ENCODE measurements around the gene LELP1. TPM values are rescaled to one million over a fixed set of nuclear protein-coding genes. Genes with fewer than 3 reads are reported as not detected.

The LELP1 gene
- total RNA-seq (2022; extraction: Qiagen RNA extraction; ENCODE audit: low read depth) = not detected in 5 replicates

DNA sequence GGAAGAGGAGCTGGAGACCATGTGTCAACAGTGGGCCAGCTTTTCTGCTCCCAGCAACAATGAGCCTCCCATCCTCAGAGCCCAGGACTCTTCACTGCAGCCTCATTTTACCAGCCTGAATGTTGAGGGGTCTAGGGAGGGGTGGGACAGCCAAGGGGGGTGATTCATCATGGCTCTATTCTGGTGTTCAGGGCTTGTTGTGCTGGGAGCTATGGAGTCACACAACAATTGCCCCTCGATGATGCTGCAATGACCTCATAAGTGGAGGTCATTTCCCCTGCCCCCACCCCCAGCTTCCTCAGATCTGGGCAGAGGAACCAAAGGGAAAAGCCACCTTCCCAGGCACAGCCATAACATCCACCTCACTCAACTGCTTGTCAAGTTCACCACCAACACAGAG, at the start of gene LELP1:
LELP1 (plus strand) TSS at position 301 of the 400 bp plus-strand sequence. CDS start 1,278 bp downstream, outside the sequence.

GRCh38 chr1:153217212-153217611, 14.0 kb downstream of the LELP1 start, which contains the start of gene PRR9:
TSS of gene PRR9 (plus strand) at chr1:153217584. CDS start at chr1:153218145, 561 bp downstream.

Other genes with a start within 250 kb of the LELP1 start
- not detected in 5 replicates for gene SPRR4, start 232.8 kb upstream of the LELP1 start, total RNA-seq (2022; extraction: Qiagen RNA extraction; ENCODE audit: low read depth)
- gene SPRR1A, start 219.3 kb upstream of the LELP1 start, total RNA-seq (2022; extraction: Qiagen RNA extraction; ENCODE audit: low read depth) = not detected in 5 replicates
- 0.22 TPM in 1 of 5 replicates, not detected in the others for gene SPRR3, start 201.7 kb upstream of the LELP1 start, total RNA-seq (2022; extraction: Qiagen RNA extraction; ENCODE audit: low read depth)
- not detected in 5 replicates for gene SPRR1B, start 172.2 kb upstream of the LELP1 start, total RNA-seq (2022; extraction: Qiagen RNA extraction; ENCODE audit: low read depth)
- not detected in 5 replicates for gene SPRR2D, start 162.3 kb upstream of the LELP1 start, total RNA-seq (2022; extraction: Qiagen RNA extraction; ENCODE audit: low read depth)
- gene SPRR2A, start 145.9 kb upstream of the LELP1 start, total RNA-seq (2022; extraction: Qiagen RNA extraction; ENCODE audit: low read depth) = not detected in 5 replicates
- gene SPRR2B, start 131.8 kb upstream of the LELP1 start, total RNA-seq (2022; extraction: Qiagen RNA extraction; ENCODE audit: low read depth) = not detected in 5 replicates
- gene SPRR2E, start 108.9 kb upstream of the LELP1 start, total RNA-seq (2022; extraction: Qiagen RNA extraction; ENCODE audit: low read depth) = not detected in 5 replicates
- not detected in 5 replicates for gene SPRR2F, start 89.9 kb upstream of the LELP1 start, total RNA-seq (2022; extraction: Qiagen RNA extraction; ENCODE audit: low read depth)
- gene SPRR2G, start 52.5 kb upstream of the LELP1 start, total RNA-seq (2022; extraction: Qiagen RNA extraction; ENCODE audit: low read depth) = not detected in 5 replicates
- gene PRR9, start 14.2 kb downstream of the LELP1 start, total RNA-seq (2022; extraction: Qiagen RNA extraction; ENCODE audit: low read depth) = not detected in 5 replicates
- not detected in 5 replicates for gene LORICRIN, start 56.3 kb downstream of the LELP1 start, total RNA-seq (2022; extraction: Qiagen RNA extraction; ENCODE audit: low read depth)
- not detected in 5 replicates for gene PGLYRP3, start 109.5 kb downstream of the LELP1 start, total RNA-seq (2022; extraction: Qiagen RNA extraction; ENCODE audit: low read depth)
- gene PGLYRP4, start 145.4 kb downstream of the LELP1 start, total RNA-seq (2022; extraction: Qiagen RNA extraction; ENCODE audit: low read depth) = not detected in 5 replicates
- gene S100A9, start 154.4 kb downstream of the LELP1 start, total RNA-seq (2022; extraction: Qiagen RNA extraction; ENCODE audit: low read depth) = 0.59 to 1.1 TPM (median 0.65 TPM) in 3 of 5 replicates, not detected in the others
- gene S100A12, start 172.2 kb downstream of the LELP1 start, total RNA-seq (2022; extraction: Qiagen RNA extraction; ENCODE audit: low read depth) = not detected in 5 replicates
- not detected in 5 replicates for gene S100A8, start 187.6 kb downstream of the LELP1 start, total RNA-seq (2022; extraction: Qiagen RNA extraction; ENCODE audit: low read depth)
- gene S100A7A, start 213.1 kb downstream of the LELP1 start, total RNA-seq (2022; extraction: Qiagen RNA extraction; ENCODE audit: low read depth) = not detected in 5 replicates